Renal cortex interstitium (tissue), 11 donors: ENCODE results near the gene MAB21L4. TPM values are rescaled to one million over a fixed set of nuclear protein-coding genes. Genes with fewer than 3 reads are reported as not detected.
"Not testable (repeated sequence)": the region's sequence is repeated elsewhere in the genome, so short reads cannot be mapped to it uniquely, and the experiment has no call there.

Experiments
- DNase-seq, 11 donors: peaks; one replicate each; pipeline ENCODE4 v3.0.0-alpha.2; 2013; ENCODE audit warnings: low read depth in 9 of 11, low spot score in 4 of 11; ENCODE audit errors: extremely low read depth in 1 of 11
- polyA plus RNA-seq, 3 donors: library from polyadenylated mRNA; unstranded; fragments of 120-200 nt; gene quantifications; one replicate each; pipeline ENCODE4 v1.2.1, GENCODE V29; 2013; ENCODE audit not compliant: insufficient read length in 3 of 3

MAB21L4 gene
- polyA plus RNA-seq, 3 donors, result 7.2 to 9.7 (median 7.7) TPM

- DNase-seq, result peak; percentile 38 to 76 (median 65)
These were observed 44.6 kb downstream of the MAB21L4 start for GRCh38 chr2:240851078-240851991.

DNA sequence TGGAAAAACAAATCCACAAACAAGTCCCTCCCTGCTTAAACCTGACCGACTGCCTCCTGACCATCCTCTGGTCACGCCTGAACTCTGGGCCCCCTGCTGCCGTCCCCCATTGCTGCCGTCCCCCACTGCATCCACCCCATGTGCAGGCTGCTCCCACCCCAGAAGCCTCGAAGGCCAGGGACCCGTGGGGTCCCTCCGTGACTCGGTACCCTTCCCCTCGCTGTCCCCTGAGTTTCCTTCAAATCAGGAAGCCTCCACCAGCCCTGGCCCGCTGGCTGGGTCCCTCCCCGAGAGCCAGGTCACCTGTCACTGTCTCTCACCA is 45.2 kb downstream of the MAB21L4 start:
- DNase-seq, result no peak

- no peak for DNase-seq
These were observed 45.9 kb downstream of the MAB21L4 start for GRCh38 chr2:240850026-240850425.

- DNase-seq, result no peak
These were observed 46.9 kb downstream of the MAB21L4 start for GRCh38 chr2:240848900-240849680.

DNA sequence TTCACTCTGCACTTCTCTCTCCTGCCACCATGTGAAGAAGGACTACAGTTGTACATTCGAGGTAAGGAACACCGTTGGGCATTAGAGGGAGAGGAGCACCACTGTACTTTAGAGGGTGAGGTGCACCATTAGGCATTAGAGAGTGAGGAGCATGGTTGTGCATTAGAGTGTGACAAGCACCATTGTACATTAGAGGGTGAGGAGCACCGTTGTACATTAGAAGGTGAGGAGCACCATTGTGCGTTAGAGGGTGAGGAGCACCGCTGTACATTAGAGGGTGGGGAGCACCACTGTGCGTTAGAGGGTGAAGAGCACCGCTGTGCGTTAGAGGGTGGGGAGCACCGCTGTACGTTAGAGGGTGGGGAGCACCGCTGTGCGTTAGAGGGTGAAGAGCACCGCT is 48.1 kb downstream of the MAB21L4 start:
- no peak for DNase-seq

GRCh38 chr2:240846873-240847595 is 48.9 kb downstream of the MAB21L4 start:
- no peak for DNase-seq

GRCh38 chr2:240846309-240846708 is 49.6 kb downstream of the MAB21L4 start:
- DNase-seq, result not testable (repeated sequence)

DNA sequence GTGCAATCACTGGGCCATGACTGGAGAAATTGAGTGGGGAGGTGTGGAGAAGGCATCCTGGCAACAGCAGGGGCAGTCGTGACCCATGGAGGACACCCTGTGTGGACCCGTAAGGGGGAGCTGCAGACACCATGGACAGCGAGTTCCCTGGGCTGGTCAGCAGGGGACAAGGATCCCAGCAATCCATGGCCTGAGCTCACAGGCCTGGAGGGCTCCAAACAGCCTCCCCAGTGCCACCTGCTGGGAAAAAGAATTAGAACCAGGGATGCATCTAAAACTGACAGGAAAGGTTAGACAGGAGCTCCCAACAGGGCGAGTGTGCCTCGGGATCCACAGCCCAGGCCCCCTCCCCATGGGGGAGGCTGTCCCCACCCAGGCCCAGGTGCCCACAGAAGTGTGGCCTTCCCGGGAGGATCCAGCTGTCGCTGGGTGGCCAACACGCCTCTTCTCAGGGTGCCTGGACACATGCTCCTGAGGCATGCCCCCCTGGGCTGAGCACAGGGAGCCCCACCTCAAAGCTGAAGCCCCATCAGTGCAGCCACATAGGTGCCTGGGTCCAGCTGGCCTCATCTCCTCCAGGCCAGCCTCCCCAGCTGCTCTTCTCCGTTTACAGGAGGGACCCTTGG is 55.4 kb downstream of the MAB21L4 start:
- DNase-seq, result peak in 8 of 11 donors; percentile 50 to 83 (median 60)

DNA sequence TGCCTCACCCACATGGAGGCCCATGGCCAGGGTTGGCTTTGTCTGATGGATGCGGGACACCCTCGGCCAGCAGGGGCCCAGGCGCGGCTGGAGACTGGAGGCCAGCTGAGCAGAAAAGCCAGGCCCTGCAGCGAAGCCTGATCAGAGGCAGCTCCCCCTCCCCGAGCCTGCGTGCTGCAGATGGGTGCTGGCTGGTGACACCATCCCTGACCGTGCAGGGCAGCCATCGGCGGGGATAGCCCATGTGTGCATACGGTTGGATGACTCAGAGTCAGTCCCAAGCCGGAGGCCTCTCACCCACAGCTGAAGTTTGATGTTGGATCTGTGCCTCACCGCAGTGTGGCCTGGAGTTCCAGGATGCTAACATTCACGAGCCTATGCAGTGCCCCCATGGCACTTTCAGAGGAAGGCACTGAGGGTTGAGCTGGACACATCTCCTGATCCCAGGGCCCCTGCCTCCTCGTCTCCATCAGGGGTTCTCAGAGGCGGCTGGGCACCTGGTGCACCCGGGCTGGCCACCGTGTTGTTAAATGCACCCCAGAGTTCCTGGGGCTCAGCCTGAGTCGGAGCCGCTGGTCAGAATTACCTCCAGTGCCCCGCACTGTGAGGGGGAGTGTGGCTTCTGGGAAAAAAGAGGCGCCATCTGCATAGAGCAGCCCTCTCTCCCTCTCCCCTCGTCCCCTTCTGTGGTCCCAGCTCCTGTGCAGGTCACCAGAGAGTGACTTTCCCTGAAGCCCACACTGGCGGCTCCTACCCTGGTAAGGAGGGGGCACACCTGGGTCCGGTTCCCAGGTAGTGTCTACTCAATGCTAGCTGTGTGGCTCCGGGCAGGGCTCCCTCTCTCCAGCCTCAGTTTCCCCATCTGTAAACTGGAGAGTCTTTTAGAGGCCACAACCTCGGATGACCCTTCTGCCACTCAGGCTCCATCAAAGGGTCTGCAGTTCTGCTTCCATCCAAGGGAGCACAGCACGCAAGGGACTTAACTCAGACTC is 56.5 kb downstream of the MAB21L4 start:
- DNase-seq, result no peak

- no peak for DNase-seq
These were observed 58.3 kb downstream of the MAB21L4 start for GRCh38 chr2:240837621-240838020.

DNA sequence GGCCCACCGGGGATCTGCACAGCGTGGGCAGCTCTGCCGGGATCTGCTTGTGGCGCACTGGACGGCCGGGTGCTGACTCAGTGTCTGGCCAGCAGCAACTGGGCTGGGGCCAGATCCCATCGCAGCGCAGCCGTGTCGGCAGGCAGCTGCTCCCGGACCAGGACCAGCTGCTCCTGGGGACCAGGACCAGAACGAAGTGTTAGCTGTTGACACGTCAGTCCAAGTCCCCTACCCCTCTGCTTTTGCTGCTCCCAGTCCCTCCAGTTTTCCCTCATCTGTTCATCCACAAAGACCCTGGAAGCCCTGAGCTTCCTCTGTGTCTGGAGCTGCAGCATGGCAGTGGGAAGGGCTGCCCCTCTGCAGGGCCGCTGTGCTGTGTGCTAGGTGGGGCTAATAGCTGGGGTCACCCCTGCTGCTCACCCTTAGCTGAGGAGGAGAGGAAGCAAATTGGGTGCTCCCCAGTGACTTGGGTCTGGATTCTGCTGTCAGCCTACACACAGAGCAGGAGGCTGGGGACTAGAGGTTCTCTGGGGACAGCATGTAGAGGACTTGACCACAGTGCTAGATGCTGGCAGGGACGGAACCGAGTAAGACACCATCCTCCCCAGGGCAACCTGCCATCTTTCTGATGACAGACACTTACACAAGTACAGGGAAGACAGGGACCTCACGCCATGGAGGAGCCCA is 59.0 kb downstream of the MAB21L4 start:
- no peak for DNase-seq

Other genes with a start within 250 kb of the MAB21L4 start
- gene AQP12B, start 213.3 kb downstream of the MAB21L4 start, polyA plus RNA-seq, result under 1 TPM; 0.48 to 0.51 (median 0.49) TPM
- gene AQP12A, start 204.3 kb downstream of the MAB21L4 start, polyA plus RNA-seq, result under 1 TPM in 2 of 3 donors, not detected in 1; 0.38 to 0.55 TPM
- 10 to 100 TPM; 10.7 to 14.0 (median 11.4) TPM for gene KIF1A, start 75.9 kb downstream of the MAB21L4 start, polyA plus RNA-seq
- gene AGXT, start 27.3 kb downstream of the MAB21L4 start, polyA plus RNA-seq, result under 1 TPM in 2 of 3 donors, not detected in 1; 0.15 to 0.17 TPM
- gene CROCC2, start 10.2 kb upstream of the MAB21L4 start, polyA plus RNA-seq, result under 1 TPM; 0.05 to 0.07 (median 0.06) TPM
- 10 to 100 TPM in 1 of 3 donors, 1 to 10 TPM in 2; 6.1 to 13.9 (median 8.1) TPM for gene SNED1, start 102.5 kb upstream of the MAB21L4 start, polyA plus RNA-seq
- 10 to 100 TPM; 68.5 to 78.4 (median 69.5) TPM for gene MTERF4, start 206.1 kb upstream of the MAB21L4 start, polyA plus RNA-seq